Panc1 (cell line): ENCODE results near the gene ST8SIA6. TPM values are rescaled to one million over a fixed set of nuclear protein-coding genes. Genes with fewer than 3 reads are reported as not detected.

Source experiments
- ATAC-seq: fragments of 200-7000 bp; cut with Tn5 transposase; 2 replicates; pipeline ENCODE4 v1.9.1; 2020; ENCODE audit warnings: mild to moderate bottlenecking, moderate library complexity
- BruUV-seq: library from RNA; stranded (reverse); fragments of 400-500 nt; replicated peaks from 2 replicates; lab custom pipeline; 2021; lab: Mats Ljungman, UMichigan
- CTCF ChIA-PET: fragments of 300-600 bp; sonication (Branson Sonifier 250); formaldehyde crosslinking; loops from one replicate; lab custom pipeline; 2022; ENCODE audit warnings: antibody characterized with exemption; lab: Charles Lee
- POLR2A ChIA-PET: fragments of 300-600 bp; sonication (Branson Sonifier 250); formaldehyde crosslinking; loops from one replicate; lab custom pipeline; 2022; ENCODE audit warnings: antibody characterized with exemption; lab: Charles Lee
- DNase-seq: peaks from one replicate; pipeline ENCODE4 v3.0.0-alpha.2; 2010; ENCODE audit warnings: low read depth, low spot score
- H3K27ac ChIP-seq: 2 replicates; pipeline ENCODE4 v1.5.1; 2011; ENCODE audit warnings: mild to moderate bottlenecking, low read length, inconsistent platforms
- H3K27me3 ChIP-seq: fragments of 200-500 bp; sonication (Bioruptor generic); 2 replicates; pipeline ENCODE4 v1.6.0; 2014; ENCODE audit warnings: low read length, inconsistent platforms; ENCODE audit not compliant: control insufficient read depth, insufficient read depth
- H3K36me3 ChIP-seq: fragments of 200-500 bp; sonication (Bioruptor generic); 2 replicates; pipeline ENCODE4 v1.5.1; 2014; ENCODE audit warnings: inconsistent platforms, mild to moderate bottlenecking, low read length, moderate library complexity; ENCODE audit not compliant: control insufficient read depth, insufficient read depth
- H3K4me1 ChIP-seq: 2 replicates; pipeline ENCODE4 v1.5.1; 2011; ENCODE audit warnings: inconsistent platforms, mild to moderate bottlenecking, low read length, moderate library complexity; ENCODE audit not compliant: control insufficient read depth, insufficient read depth
- H3K4me3 ChIP-seq, 2 experiments: 2 replicates each; pipeline ENCODE4 v1.5.1; 2011 to 2012; ENCODE audit warnings: low read depth in 2 of 2, low read length in 2 of 2, mild to moderate bottlenecking in 2 of 2, inconsistent platforms in 1 of 2, moderate library complexity in 1 of 2
- H3K9me3 ChIP-seq: fragments of 200-500 bp; sonication (Bioruptor generic); 2 replicates; pipeline ENCODE4 v1.5.1; 2014; ENCODE audit warnings: low read depth, mild to moderate bottlenecking, inconsistent platforms, low read length, moderate library complexity; ENCODE audit not compliant: control insufficient read depth, insufficient read depth
- POLR2AphosphoS5 ChIP-seq: IDR thresholded peaks from 2 replicates; pipeline ENCODE4 v1.6.1; 2012; ENCODE audit warnings: mild to moderate bottlenecking, low read depth, low read length, moderate library complexity
- SIN3A ChIP-seq: IDR thresholded peaks from 2 replicates; pipeline ENCODE4 v1.6.1; 2012; ENCODE audit warnings: low read depth, mild to moderate bottlenecking, low read length, moderate library complexity, borderline replicate concordance; ENCODE audit not compliant: insufficient read depth
- TCF7L2 ChIP-seq: IDR thresholded peaks from 2 replicates; pipeline ENCODE4 v1.6.1; 2011; ENCODE audit warnings: mild to moderate bottlenecking, low read depth, low read length, inconsistent platforms
- in situ Hi-C: cut with HindIII; loops from 2 replicates; pipeline ENCODE4 v1.10.0; 2016; ENCODE audit warnings: low sequenced_read_pairs, low pct_unique_long_range_greater_than_20kb
- intact Hi-C: fragments of 100-400 bp; cut with micrococcal nuclease; formaldehyde crosslinking; loops from one replicate; pipeline ENCODE4 v1.10.0; 2022; ENCODE audit not compliant: unreplicated experiment
- total RNA-seq: library from RNA; stranded (reverse); gene quantifications from one replicate; pipeline ENCODE4 v1.2.1, GENCODE V29; 2021; ENCODE audit not compliant: unreplicated experiment
- TF ChIP-seq, protein P1 (sequence below): fragments of 450-650 bp; IDR thresholded peaks from 2 replicates; pipeline ENCODE4 v1.5.1; 2017; ENCODE audit warnings: mild to moderate bottlenecking
- TF ChIP-seq, protein P2 (sequence below), 2 experiments: IDR thresholded peaks; 2 replicates each; pipeline ENCODE4 v1.6.1; 2011 to 2012; ENCODE audit warnings: low read depth in 2 of 2, control low read depth in 1 of 2, low read length in 1 of 2, mild to moderate bottlenecking in 1 of 2, moderate library complexity in 1 of 2; ENCODE audit not compliant: insufficient read depth in 1 of 2

ST8SIA6 gene
- total RNA-seq, 1 experiment from 2014 or later: 0.82 TPM

DNA sequence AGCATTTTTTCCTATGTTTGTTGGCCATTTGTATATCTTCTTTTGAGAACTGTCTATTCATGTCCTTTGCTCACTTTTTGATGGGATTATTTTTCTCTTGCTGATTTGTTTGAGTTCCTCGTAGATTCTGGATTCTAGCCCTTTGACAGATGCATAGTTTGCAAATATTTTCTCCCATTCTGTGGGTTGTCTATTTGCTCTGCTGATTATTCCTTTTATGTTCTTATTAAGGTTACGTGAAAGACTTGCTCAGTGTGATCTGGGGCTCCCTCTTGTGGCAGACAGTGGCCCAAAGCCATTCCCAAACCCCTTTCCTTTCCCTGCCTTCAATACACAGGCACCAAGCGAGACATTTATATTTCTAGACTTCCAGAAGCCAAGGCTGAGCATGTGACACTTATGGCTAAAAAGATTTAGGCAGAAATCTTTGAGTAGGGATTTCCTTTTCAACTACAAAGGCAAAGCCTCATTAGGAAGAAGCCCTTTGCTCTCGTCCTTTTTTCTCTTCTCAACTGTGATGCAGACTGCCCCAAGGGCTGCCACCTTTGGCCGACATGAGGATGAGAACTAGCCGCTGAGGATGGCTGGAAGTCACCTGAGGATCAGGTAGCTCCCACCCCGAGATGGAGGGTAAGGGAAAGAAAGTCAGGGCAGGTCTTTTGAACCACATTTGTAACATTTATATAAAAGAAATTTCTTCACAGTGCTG lies 23.6 kb downstream of the ST8SIA6 start:
- TF ChIP-seq, protein P1, sequence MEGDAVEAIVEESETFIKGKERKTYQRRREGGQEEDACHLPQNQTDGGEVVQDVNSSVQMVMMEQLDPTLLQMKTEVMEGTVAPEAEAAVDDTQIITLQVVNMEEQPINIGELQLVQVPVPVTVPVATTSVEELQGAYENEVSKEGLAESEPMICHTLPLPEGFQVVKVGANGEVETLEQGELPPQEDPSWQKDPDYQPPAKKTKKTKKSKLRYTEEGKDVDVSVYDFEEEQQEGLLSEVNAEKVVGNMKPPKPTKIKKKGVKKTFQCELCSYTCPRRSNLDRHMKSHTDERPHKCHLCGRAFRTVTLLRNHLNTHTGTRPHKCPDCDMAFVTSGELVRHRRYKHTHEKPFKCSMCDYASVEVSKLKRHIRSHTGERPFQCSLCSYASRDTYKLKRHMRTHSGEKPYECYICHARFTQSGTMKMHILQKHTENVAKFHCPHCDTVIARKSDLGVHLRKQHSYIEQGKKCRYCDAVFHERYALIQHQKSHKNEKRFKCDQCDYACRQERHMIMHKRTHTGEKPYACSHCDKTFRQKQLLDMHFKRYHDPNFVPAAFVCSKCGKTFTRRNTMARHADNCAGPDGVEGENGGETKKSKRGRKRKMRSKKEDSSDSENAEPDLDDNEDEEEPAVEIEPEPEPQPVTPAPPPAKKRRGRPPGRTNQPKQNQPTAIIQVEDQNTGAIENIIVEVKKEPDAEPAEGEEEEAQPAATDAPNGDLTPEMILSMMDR: peak; percentile 91
- no peak for TF ChIP-seq POLR2AphosphoS5
- Histone ChIP-seq H3K4me3 (no peak overlapping the region), H3K36me3 (no peaks in the 10 kb centered on the region), H3K27ac (peak overlapping the region; percentile 69; the same call in 1 of the 2 replicates), H3K27me3 (no peaks in the 10 kb centered on the region), H3K9me3 (no peaks in the 10 kb centered on the region), H3K4me1 (no peaks in the 10 kb centered on the region; the same call in 1 of the 2 replicates)
- in situ Hi-C loops: no loop called here
- ChIA-PET POLR2A (no interaction called here), CTCF (no interaction called here)
- intact Hi-C loops: loop anchor here (5.0 kb wide), 1 partner anchor 604 kb away; no protein-coding TSS in a partner anchor
- peak; percentile 91 for ATAC-seq
- DNase-seq: peak; percentile 71
- BruUV-seq: no TSS peak

DNA sequence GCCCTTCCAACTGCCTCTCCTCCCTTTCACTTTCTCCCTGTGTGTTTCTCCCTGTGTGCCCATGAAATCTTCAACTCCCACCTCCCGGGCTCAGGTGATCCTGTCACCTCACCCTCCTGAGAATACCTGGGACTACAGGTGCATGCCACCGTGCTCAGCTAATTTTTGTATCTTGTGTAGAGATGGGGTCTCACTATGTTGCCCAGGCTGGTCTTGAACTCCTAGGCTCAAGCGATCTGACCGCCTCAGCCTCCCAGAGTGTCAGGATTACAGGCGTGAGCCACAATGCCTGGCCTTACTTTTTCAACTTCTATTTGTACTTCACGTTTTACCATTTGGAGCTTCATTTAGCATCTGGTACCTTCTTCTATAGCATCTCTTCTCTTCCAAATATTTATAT lies 24.9 kb downstream of the ST8SIA6 start:
- intact Hi-C loops: loop anchor here (1.0 kb wide), 1 partner anchor 139 kb away; no protein-coding TSS in a partner anchor
- no TSS peak for BruUV-seq
- TF ChIP-seq, protein P2, sequence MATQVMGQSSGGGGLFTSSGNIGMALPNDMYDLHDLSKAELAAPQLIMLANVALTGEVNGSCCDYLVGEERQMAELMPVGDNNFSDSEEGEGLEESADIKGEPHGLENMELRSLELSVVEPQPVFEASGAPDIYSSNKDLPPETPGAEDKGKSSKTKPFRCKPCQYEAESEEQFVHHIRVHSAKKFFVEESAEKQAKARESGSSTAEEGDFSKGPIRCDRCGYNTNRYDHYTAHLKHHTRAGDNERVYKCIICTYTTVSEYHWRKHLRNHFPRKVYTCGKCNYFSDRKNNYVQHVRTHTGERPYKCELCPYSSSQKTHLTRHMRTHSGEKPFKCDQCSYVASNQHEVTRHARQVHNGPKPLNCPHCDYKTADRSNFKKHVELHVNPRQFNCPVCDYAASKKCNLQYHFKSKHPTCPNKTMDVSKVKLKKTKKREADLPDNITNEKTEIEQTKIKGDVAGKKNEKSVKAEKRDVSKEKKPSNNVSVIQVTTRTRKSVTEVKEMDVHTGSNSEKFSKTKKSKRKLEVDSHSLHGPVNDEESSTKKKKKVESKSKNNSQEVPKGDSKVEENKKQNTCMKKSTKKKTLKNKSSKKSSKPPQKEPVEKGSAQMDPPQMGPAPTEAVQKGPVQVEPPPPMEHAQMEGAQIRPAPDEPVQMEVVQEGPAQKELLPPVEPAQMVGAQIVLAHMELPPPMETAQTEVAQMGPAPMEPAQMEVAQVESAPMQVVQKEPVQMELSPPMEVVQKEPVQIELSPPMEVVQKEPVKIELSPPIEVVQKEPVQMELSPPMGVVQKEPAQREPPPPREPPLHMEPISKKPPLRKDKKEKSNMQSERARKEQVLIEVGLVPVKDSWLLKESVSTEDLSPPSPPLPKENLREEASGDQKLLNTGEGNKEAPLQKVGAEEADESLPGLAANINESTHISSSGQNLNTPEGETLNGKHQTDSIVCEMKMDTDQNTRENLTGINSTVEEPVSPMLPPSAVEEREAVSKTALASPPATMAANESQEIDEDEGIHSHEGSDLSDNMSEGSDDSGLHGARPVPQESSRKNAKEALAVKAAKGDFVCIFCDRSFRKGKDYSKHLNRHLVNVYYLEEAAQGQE (IDR thresholded peaks at IDR 0.05; ENCODE audit: insufficient read depth in 1 of 2, low read depth in 2 of 2, low read length in 1 of 2): no peak
- TF ChIP-seq, protein P1: no peak
- no peak for TF ChIP-seq TCF7L2
- TF ChIP-seq SIN3A: no peak
- no peak for TF ChIP-seq POLR2AphosphoS5
- Histone ChIP-seq H3K9me3 (no peaks in the 10 kb centered on the region), H3K4me3 (no peak overlapping the region), H3K4me1 (no peaks in the 10 kb centered on the region; the same call in 1 of the 2 replicates), H3K36me3 (no peaks in the 10 kb centered on the region), H3K27me3 (no peaks in the 10 kb centered on the region), H3K27ac (no peak overlapping the region)
- ATAC-seq: no peak
- no peak for DNase-seq
- ChIA-PET CTCF (interaction anchor here (1.2 kb wide), 1 partner anchor 36 kb away, joined by 3 read pairs; no protein-coding TSS in a partner anchor), POLR2A (interaction anchor here (0.7 kb wide), 1 partner anchor 985 kb away, joined by 4 read pairs; no protein-coding TSS in a partner anchor)
- in situ Hi-C loops: no loop called here
